Measurements from ENCODE around the gene GEMIN7. TPM values are rescaled to one million over a fixed set of nuclear protein-coding genes. Genes with fewer than 3 reads are reported as not detected.

GEMIN7 gene
- total and polyA plus RNA-seq, 2 experiments from 2014 or later = 49.6 to 90.5 TPM

DNA sequence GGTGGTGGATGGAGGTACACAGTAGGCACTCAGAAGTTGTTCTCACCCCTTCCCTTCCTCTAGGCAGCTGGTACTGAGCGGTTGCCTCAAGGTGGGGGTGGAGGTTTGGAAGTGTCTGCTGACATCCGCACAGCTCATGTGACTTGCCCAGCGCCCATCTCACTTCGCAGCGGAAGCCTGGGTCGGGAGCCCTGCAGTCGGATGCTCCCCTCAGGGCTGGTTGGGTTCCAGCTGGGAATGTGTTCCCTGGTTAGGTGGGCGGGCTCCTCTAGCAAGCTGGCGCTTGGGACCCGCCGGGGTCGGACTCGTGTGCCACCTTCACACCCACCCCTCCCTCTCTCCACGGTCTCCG lies 24.1 kb downstream of the GEMIN7 start:
- no peaks in the 10 kb centered on the region for H3K9me2 ChIP-seq (ENCODE audit: insufficient read depth)
- ATAC-seq = no peak

More for the DNA sequence above, 24.1 kb downstream of the GEMIN7 start:
- Mint-ChIP-seq H3K4me1 (peaks cover 58% of the 10 kb centered on the region), H3K9me3 (no peaks in the 10 kb centered on the region), H3K27ac (no peak overlapping the region; the same call in 1 of the 2 replicates), H3K36me3 (ENCODE audit: low read depth) (peaks cover 4% of the 10 kb centered on the region; the same call in 2 of the 3 replicates), H3K4me3 (no peak overlapping the region), H3K27me3 (ENCODE audit: insufficient read depth, low read depth, poor library complexity) (peaks cover 2% of the 10 kb centered on the region)
- H3K36me3 ChIP-seq (ENCODE audit: insufficient read depth) = no peaks in the 10 kb centered on the region
- no peaks in the 10 kb centered on the region for H3F3A ChIP-seq (replicated peaks; ENCODE audit: low read depth)
- peaks cover 95% of the 10 kb centered on the region for H3K79me2 ChIP-seq (replicated peaks; ENCODE audit: insufficient read depth)
- no peak for DNase-seq (ENCODE audit: low spot score)
- peaks cover 17% of the 10 kb centered on the region; the same call in 1 of the 2 replicates for H3K4me1 ChIP-seq (ENCODE audit: insufficient read depth)
- no peak for TF ChIP-seq ZNF331 (CRISPR knock-in tag; IDR thresholded peaks at IDR 0.05; ENCODE audit: low read depth)
- TF ChIP-seq, protein P1, sequence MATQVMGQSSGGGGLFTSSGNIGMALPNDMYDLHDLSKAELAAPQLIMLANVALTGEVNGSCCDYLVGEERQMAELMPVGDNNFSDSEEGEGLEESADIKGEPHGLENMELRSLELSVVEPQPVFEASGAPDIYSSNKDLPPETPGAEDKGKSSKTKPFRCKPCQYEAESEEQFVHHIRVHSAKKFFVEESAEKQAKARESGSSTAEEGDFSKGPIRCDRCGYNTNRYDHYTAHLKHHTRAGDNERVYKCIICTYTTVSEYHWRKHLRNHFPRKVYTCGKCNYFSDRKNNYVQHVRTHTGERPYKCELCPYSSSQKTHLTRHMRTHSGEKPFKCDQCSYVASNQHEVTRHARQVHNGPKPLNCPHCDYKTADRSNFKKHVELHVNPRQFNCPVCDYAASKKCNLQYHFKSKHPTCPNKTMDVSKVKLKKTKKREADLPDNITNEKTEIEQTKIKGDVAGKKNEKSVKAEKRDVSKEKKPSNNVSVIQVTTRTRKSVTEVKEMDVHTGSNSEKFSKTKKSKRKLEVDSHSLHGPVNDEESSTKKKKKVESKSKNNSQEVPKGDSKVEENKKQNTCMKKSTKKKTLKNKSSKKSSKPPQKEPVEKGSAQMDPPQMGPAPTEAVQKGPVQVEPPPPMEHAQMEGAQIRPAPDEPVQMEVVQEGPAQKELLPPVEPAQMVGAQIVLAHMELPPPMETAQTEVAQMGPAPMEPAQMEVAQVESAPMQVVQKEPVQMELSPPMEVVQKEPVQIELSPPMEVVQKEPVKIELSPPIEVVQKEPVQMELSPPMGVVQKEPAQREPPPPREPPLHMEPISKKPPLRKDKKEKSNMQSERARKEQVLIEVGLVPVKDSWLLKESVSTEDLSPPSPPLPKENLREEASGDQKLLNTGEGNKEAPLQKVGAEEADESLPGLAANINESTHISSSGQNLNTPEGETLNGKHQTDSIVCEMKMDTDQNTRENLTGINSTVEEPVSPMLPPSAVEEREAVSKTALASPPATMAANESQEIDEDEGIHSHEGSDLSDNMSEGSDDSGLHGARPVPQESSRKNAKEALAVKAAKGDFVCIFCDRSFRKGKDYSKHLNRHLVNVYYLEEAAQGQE (IDR thresholded peaks at IDR 0.05; ENCODE audit: unreplicated experiment) = no peak
- TF ChIP-seq ETS1 (IDR thresholded peaks at IDR 0.05) = no peak
- no peak for TF ChIP-seq ZNF114 (CRISPR knock-in tag; IDR thresholded peaks at IDR 0.05)
- no peak for TF ChIP-seq POLR2AphosphoS5 (IDR thresholded peaks at IDR 0.05; ENCODE audit: low read depth)
- TF ChIP-seq EZH2phosphoT487 (IDR thresholded peaks at IDR 0.05; ENCODE audit: unreplicated experiment) = no peak
- TF ChIP-seq NANOG (IDR thresholded peaks at IDR 0.05; ENCODE audit: borderline replicate concordance) = no peak
- TF ChIP-seq CREB1 (CRISPR knock-in tag; IDR thresholded peaks at IDR 0.05; ENCODE audit: low read depth) = no peak
- no peak for TF ChIP-seq CTCF (conservative IDR thresholded peaks at IDR 0.05; ENCODE audit: low read depth in 2 of 2)
- TF ChIP-seq, protein P2, sequence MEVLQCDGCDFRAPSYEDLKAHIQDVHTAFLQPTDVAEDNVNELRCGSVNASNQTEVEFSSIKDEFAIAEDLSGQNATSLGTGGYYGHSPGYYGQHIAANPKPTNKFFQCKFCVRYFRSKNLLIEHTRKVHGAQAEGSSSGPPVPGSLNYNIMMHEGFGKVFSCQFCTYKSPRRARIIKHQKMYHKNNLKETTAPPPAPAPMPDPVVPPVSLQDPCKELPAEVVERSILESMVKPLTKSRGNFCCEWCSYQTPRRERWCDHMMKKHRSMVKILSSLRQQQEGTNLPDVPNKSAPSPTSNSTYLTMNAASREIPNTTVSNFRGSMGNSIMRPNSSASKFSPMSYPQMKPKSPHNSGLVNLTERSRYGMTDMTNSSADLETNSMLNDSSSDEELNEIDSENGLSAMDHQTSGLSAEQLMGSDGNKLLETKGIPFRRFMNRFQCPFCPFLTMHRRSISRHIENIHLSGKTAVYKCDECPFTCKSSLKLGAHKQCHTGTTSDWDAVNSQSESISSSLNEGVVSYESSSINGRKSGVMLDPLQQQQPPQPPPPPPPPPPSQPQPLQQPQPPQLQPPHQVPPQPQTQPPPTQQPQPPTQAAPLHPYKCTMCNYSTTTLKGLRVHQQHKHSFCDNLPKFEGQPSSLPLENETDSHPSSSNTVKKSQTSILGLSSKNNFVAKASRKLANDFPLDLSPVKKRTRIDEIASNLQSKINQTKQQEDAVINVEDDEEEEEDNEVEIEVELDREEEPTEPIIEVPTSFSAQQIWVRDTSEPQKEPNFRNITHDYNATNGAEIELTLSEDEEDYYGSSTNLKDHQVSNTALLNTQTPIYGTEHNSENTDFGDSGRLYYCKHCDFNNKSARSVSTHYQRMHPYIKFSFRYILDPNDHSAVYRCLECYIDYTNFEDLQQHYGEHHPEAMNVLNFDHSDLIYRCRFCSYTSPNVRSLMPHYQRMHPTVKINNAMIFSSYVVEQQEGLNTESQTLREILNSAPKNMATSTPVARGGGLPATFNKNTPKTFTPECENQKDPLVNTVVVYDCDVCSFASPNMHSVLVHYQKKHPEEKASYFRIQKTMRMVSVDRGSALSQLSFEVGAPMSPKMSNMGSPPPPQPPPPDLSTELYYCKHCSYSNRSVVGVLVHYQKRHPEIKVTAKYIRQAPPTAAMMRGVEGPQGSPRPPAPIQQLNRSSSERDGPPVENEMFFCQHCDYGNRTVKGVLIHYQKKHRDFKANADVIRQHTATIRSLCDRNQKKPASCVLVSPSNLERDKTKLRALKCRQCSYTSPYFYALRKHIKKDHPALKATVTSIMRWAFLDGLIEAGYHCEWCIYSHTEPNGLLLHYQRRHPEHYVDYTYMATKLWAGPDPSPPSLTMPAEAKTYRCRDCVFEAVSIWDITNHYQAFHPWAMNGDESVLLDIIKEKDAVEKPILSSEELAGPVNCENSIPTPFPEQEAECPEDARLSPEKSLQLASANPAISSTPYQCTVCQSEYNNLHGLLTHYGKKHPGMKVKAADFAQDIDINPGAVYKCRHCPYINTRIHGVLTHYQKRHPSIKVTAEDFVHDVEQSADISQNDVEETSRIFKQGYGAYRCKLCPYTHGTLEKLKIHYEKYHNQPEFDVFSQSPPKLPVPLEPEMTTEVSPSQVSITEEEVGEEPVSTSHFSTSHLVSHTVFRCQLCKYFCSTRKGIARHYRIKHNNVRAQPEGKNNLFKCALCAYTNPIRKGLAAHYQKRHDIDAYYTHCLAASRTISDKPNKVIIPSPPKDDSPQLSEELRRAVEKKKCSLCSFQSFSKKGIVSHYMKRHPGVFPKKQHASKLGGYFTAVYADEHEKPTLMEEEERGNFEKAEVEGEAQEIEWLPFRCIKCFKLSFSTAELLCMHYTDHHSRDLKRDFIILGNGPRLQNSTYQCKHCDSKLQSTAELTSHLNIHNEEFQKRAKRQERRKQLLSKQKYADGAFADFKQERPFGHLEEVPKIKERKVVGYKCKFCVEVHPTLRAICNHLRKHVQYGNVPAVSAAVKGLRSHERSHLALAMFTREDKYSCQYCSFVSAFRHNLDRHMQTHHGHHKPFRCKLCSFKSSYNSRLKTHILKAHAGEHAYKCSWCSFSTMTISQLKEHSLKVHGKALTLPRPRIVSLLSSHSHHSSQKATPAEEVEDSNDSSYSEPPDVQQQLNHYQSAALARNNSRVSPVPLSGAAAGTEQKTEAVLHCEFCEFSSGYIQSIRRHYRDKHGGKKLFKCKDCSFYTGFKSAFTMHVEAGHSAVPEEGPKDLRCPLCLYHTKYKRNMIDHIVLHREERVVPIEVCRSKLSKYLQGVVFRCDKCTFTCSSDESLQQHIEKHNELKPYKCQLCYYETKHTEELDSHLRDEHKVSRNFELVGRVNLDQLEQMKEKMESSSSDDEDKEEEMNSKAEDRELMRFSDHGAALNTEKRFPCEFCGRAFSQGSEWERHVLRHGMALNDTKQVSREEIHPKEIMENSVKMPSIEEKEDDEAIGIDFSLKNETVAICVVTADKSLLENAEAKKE (CRISPR knock-in tag; IDR thresholded peaks at IDR 0.05) = no peak
- no peak for TF ChIP-seq STAT1 (IDR thresholded peaks at IDR 0.05; ENCODE audit: unreplicated experiment)
- TF ChIP-seq EZH2 (IDR thresholded peaks at IDR 0.05; ENCODE audit: low read depth, unreplicated experiment) = no peak
- no peak for TF ChIP-seq JUNB (IDR thresholded peaks at IDR 0.05; ENCODE audit: unreplicated experiment)
- no peak overlapping the region for H3K27ac ChIP-seq (ENCODE audit: low read depth)
- no peak overlapping the region for H3K4me2 ChIP-seq
- no peak overlapping the region for H2AFZ ChIP-seq
- H3K27me3 ChIP-seq (ENCODE audit: insufficient read depth) = no peaks in the 10 kb centered on the region
- H3K4me3 ChIP-seq = no peak overlapping the region
- H4K20me1 ChIP-seq (replicated peaks; ENCODE audit: insufficient read depth) = peaks cover 57% of the 10 kb centered on the region

Measured in GM23338 (cell line).